SIG-M5 (cell line): ENCODE measurements around the gene RAB18.
"Not testable (repeated sequence)": the region's sequence is repeated elsewhere in the genome, so short reads cannot be mapped to it uniquely, and the experiment has no call there.

Experiments
- DNase-seq: peaks from one replicate; lab custom pipeline; 2025; lab: John Stamatoyannopoulos, UW

RAB18 gene

GRCh38 chr10:27504007-27504807 is at the start of gene RAB18:
Gene RAB18, plus strand, starts transcription at chr10:27504304. Its CDS starts 66 bp downstream, at chr10:27504370.
- DNase-seq: peak; percentile 86

GRCh38 chr10:27454837-27455236 is 49.3 kb upstream of the RAB18 start:
- no peak for DNase-seq

GRCh38 chr10:27457261-27457945 is 46.7 kb upstream of the RAB18 start:
- DNase-seq: no peak

GRCh38 chr10:27457966-27458365 is 46.1 kb upstream of the RAB18 start:
- DNase-seq: no peak

- no peak for DNase-seq
These were observed 42.8 kb upstream of the RAB18 start for GRCh38 chr10:27461312-27461711.

- no peak for DNase-seq
These were observed 40.1 kb upstream of the RAB18 start for GRCh38 chr10:27463961-27464360.

- no peak for DNase-seq
These were observed 39.1 kb upstream of the RAB18 start for GRCh38 chr10:27464993-27465392.

GRCh38 chr10:27465596-27465995 is 38.5 kb upstream of the RAB18 start:
- not testable (repeated sequence) for DNase-seq

GRCh38 chr10:27470885-27471284 is 33.2 kb upstream of the RAB18 start:
- DNase-seq: no peak

- no peak for DNase-seq
These were observed 29.4 kb upstream of the RAB18 start for GRCh38 chr10:27474741-27475140.

- no peak for DNase-seq
These were observed 25.1 kb upstream of the RAB18 start for GRCh38 chr10:27479016-27479415.

GRCh38 chr10:27481486-27481885 is 22.6 kb upstream of the RAB18 start:
- DNase-seq: no peak

- DNase-seq: no peak
These were observed 20.8 kb upstream of the RAB18 start for GRCh38 chr10:27482984-27483956.

- DNase-seq: no peak
These were observed 18.7 kb upstream of the RAB18 start for GRCh38 chr10:27485368-27485767.

- no peak for DNase-seq
These were observed 18.1 kb upstream of the RAB18 start for GRCh38 chr10:27485986-27486385.

GRCh38 chr10:27490807-27491206 is 13.3 kb upstream of the RAB18 start:
- DNase-seq: no peak

- no peak for DNase-seq
These were observed 9.8 kb upstream of the RAB18 start for GRCh38 chr10:27494116-27494805.

- DNase-seq: no peak
These were observed 8.0 kb upstream of the RAB18 start for GRCh38 chr10:27496137-27496536.

- no peak for DNase-seq
These were observed 4.0 kb upstream of the RAB18 start for GRCh38 chr10:27500096-27500495.

GRCh38 chr10:27500886-27501285 is 3.2 kb upstream of the RAB18 start:
- no peak for DNase-seq

GRCh38 chr10:27503498-27504006 is 552 bp upstream of the RAB18 start:
- DNase-seq: no peak
